ENCODE results near the gene PSG7.
"Not testable (repeated sequence)": the region's sequence is repeated elsewhere in the genome, so short reads cannot be mapped to it uniquely, and the experiment has no call there.

DNA sequence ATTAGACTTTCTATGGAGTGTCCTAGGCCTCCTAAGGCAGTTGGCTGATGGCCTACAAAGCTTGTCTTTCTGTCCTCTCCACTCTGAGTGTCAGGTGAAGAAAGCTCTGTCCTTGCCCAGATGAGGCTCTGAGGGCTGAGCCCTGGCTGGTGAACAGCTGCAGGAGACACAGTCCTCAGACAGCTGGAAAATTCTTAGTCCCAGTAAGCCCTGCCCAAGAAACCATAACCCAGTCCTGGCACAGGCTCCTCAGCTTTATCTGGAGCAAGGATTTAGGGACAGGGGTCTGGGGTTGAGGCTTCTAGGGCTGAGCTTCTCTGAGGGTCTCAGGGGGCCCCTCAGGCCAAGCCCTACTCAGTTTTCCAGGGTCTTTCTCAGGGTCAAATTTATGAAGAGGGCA is 2.3 kb downstream of the PSG7 start:
- TF ChIP-seq, protein P1, sequence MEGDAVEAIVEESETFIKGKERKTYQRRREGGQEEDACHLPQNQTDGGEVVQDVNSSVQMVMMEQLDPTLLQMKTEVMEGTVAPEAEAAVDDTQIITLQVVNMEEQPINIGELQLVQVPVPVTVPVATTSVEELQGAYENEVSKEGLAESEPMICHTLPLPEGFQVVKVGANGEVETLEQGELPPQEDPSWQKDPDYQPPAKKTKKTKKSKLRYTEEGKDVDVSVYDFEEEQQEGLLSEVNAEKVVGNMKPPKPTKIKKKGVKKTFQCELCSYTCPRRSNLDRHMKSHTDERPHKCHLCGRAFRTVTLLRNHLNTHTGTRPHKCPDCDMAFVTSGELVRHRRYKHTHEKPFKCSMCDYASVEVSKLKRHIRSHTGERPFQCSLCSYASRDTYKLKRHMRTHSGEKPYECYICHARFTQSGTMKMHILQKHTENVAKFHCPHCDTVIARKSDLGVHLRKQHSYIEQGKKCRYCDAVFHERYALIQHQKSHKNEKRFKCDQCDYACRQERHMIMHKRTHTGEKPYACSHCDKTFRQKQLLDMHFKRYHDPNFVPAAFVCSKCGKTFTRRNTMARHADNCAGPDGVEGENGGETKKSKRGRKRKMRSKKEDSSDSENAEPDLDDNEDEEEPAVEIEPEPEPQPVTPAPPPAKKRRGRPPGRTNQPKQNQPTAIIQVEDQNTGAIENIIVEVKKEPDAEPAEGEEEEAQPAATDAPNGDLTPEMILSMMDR (IDR thresholded peaks at IDR 0.05): not testable (repeated sequence)
- TF ChIP-seq POLR2A (IDR thresholded peaks at IDR 0.05): not testable (repeated sequence)

Data from thyroid gland (tissue), 4 donors.